ENCODE data around the gene USP32. TPM values are rescaled to one million over a fixed set of nuclear protein-coding genes. Genes with fewer than 3 reads are reported as not detected.

USP32 gene
- polyA plus RNA-seq, 3 donors: 10.1 to 26.6 (median 16.6) TPM

GRCh38 chr17:60415146-60415545 lies 23.2 kb upstream of the USP32 start:
- H3K4me3 ChIP-seq (replicated peaks in 1 of 3; ENCODE audit: low read depth in 2 of 3, low read length in 3 of 3): no peak overlapping the region
- H3K9me3 ChIP-seq (replicated peaks in 1 of 2; ENCODE audit: control insufficient read depth in 1 of 2, insufficient read depth in 1 of 2, low read length in 2 of 2): no peaks in the 10 kb centered on the region
- no peak overlapping the region for H3K4me3 Mint-ChIP-seq
- intact Hi-C loops (cut with micrococcal nuclease): no loop called here
- no peaks in the 10 kb centered on the region for H3K4me1 ChIP-seq (ENCODE audit: control insufficient read depth in 1 of 2, insufficient read depth in 2 of 2, low read length in 2 of 2)
- H3K27ac Mint-ChIP-seq: peak overlapping the region in 2 of 7 donors; percentile 35 to 47
- no peak overlapping the region for H2AFZ ChIP-seq (ENCODE audit: insufficient read depth, low read depth, low read length, poor library complexity, severe bottlenecking)
- no CpG with 5 or more reads among the region's 1 CpG for WGBS (ENCODE audit: insufficient coverage)
- DNase-seq: no peak
- no peaks in the 10 kb centered on the region for H3K36me3 ChIP-seq (replicated peaks in 1 of 2; ENCODE audit: control insufficient read depth in 1 of 2, insufficient read depth in 2 of 2, low read length in 2 of 2)
- H3K36me3 Mint-ChIP-seq: no peaks in the 10 kb centered on the region
- H3K27ac ChIP-seq (ENCODE audit: low read depth in 1 of 2, low read length in 2 of 2): no peak overlapping the region
- H3K27me3 ChIP-seq (ENCODE audit: control insufficient read depth in 2 of 2, insufficient read depth in 2 of 2, low read length in 2 of 2): no peaks in the 10 kb centered on the region
- H3K9ac ChIP-seq (ENCODE audit: insufficient read depth, low read length, poor library complexity, severe bottlenecking): no peak overlapping the region
- no peaks in the 10 kb centered on the region for H3K27me3 Mint-ChIP-seq (ENCODE audit: low read depth in 3 of 3)
- TF ChIP-seq CTCF (IDR thresholded peaks at IDR 0.05): no peak
- no peaks in the 10 kb centered on the region for H3K79me2 ChIP-seq (ENCODE audit: insufficient read depth, low read length)
- peaks cover 2% of the 10 kb centered on the region for H3K4me1 Mint-ChIP-seq
- peaks cover 0 to 6% (median 0%) of the 10 kb centered on the region in 7 donors for H3K9me3 Mint-ChIP-seq
- H3K4me2 ChIP-seq (replicated peaks; ENCODE audit: extremely low read depth, low read length, poor library complexity, severe bottlenecking): no peak overlapping the region
- no peaks in the 10 kb centered on the region for H4K20me1 ChIP-seq (ENCODE audit: insufficient read depth, low read length)

- peaks cover 0 to 3% (median 0%) of the 10 kb centered on the region in 7 donors for H3K9me3 Mint-ChIP-seq
Measured at GRCh38 chr17:60412701-60413100, 20.8 kb upstream of the USP32 start.

More at GRCh38 chr17:60412701-60413100, 20.8 kb upstream of the USP32 start:
- Histone ChIP-seq H3K27me3 (ENCODE audit: control insufficient read depth in 2 of 2, insufficient read depth in 2 of 2, low read length in 2 of 2) (no peaks in the 10 kb centered on the region), H3K4me3 (replicated peaks in 1 of 3; ENCODE audit: low read depth in 2 of 3, low read length in 3 of 3) (no peak overlapping the region), H3K27ac (ENCODE audit: low read depth in 1 of 2, low read length in 2 of 2) (no peak overlapping the region), H3K4me2 (replicated peaks; ENCODE audit: extremely low read depth, low read length, poor library complexity, severe bottlenecking) (no peak overlapping the region), H3K36me3 (replicated peaks in 1 of 2; ENCODE audit: control insufficient read depth in 1 of 2, insufficient read depth in 2 of 2, low read length in 2 of 2) (no peaks in the 10 kb centered on the region), H4K20me1 (ENCODE audit: insufficient read depth, low read length) (no peaks in the 10 kb centered on the region), H3K9me3 (replicated peaks in 1 of 2; ENCODE audit: control insufficient read depth in 1 of 2, insufficient read depth in 1 of 2, low read length in 2 of 2) (no peaks in the 10 kb centered on the region), H3K4me1 (ENCODE audit: control insufficient read depth in 1 of 2, insufficient read depth in 2 of 2, low read length in 2 of 2) (no peaks in the 10 kb centered on the region), H3K9ac (ENCODE audit: insufficient read depth, low read length, poor library complexity, severe bottlenecking) (no peak overlapping the region), H2AFZ (ENCODE audit: insufficient read depth, low read depth, low read length, poor library complexity, severe bottlenecking) (no peak overlapping the region), H3K79me2 (ENCODE audit: insufficient read depth, low read length) (no peaks in the 10 kb centered on the region)
- TF ChIP-seq CTCF (IDR thresholded peaks at IDR 0.05): no peak
- Mint-ChIP-seq H3K4me3 (no peak overlapping the region), H3K4me1 (peaks cover 2% of the 10 kb centered on the region), H3K27me3 (ENCODE audit: low read depth in 3 of 3) (no peaks in the 10 kb centered on the region), H3K36me3 (no peaks in the 10 kb centered on the region), H3K27ac (no peak overlapping the region)
- intact Hi-C loops (cut with micrococcal nuclease): no loop called here
- no peak for DNase-seq
- WGBS (ENCODE audit: insufficient coverage): 94% methylated on average over 2 of the region's 3 CpGs

Measured in CD14-positive monocyte (primary cell).